ENCODE results near the gene SEZ6. TPM values are rescaled to one million over a fixed set of nuclear protein-coding genes. Genes with fewer than 3 reads are reported as not detected.

The SEZ6 gene
- total RNA-seq, 1 donor from 2014 or later, result 1.5 TPM

- no peaks in the 10 kb centered on the region for H3K79me2 ChIP-seq (ENCODE audit: low read depth)
- H3K36me3 Mint-ChIP-seq, result no peaks in the 10 kb centered on the region
- peaks cover 52% of the 10 kb centered on the region for H3F3A ChIP-seq (ENCODE audit: low read depth)
- no peaks in the 10 kb centered on the region for H3K9me3 ChIP-seq (ENCODE audit: low read depth)
- no peak overlapping the region for H3K4me3 ChIP-seq
- no peak overlapping the region for H3K4me2 ChIP-seq
- peaks cover 55% of the 10 kb centered on the region for H3K27me3 Mint-ChIP-seq (ENCODE audit: insufficient read depth, low read depth)
- no peaks in the 10 kb centered on the region for H4K20me1 ChIP-seq (ENCODE audit: low read depth)
- H3K9me3 Mint-ChIP-seq, result peaks cover 3% of the 10 kb centered on the region
- H3K27me3 ChIP-seq, result no peaks in the 10 kb centered on the region
- H3K4me1 Mint-ChIP-seq, result peaks cover 81% of the 10 kb centered on the region
- peaks cover 39% of the 10 kb centered on the region for H3K4me1 ChIP-seq
- H3K4me3 Mint-ChIP-seq, result no peak overlapping the region
- H3K27ac Mint-ChIP-seq, result no peak overlapping the region
- H3K36me3 ChIP-seq, result no peaks in the 10 kb centered on the region
- H2AFZ ChIP-seq (replicated peaks), result no peak overlapping the region
- H3K27ac ChIP-seq, result no peak overlapping the region
- TF ChIP-seq EZH2phosphoT487 (IDR thresholded peaks at IDR 0.05) (no peak), EZH2 (IDR thresholded peaks at IDR 0.05) (no peak), CTCF (IDR thresholded peaks at IDR 0.05) (no peak)
- H3K9ac ChIP-seq, result no peak overlapping the region
- DNase-seq (ENCODE audit: low spot score), result no peak
Observed at GRCh38 chr17:29045026-29045425, 39.2 kb upstream of the SEZ6 start.

- Histone ChIP-seq H3F3A (ENCODE audit: low read depth) (peaks cover 63% of the 10 kb centered on the region), H4K20me1 (ENCODE audit: low read depth) (no peaks in the 10 kb centered on the region), H3K4me2 (peak overlapping the region; percentile 71), H3K27me3 (no peaks in the 10 kb centered on the region), H3K9ac (no peak overlapping the region), H3K9me3 (ENCODE audit: low read depth) (no peaks in the 10 kb centered on the region), H2AFZ (replicated peaks) (peak overlapping the region; percentile 69), H3K4me3 (no peak overlapping the region), H3K4me1 (peaks cover 45% of the 10 kb centered on the region), H3K27ac (no peak overlapping the region), H3K79me2 (ENCODE audit: low read depth) (no peaks in the 10 kb centered on the region), H3K36me3 (no peaks in the 10 kb centered on the region)
- Mint-ChIP-seq H3K36me3 (no peaks in the 10 kb centered on the region), H3K9me3 (peaks cover 3% of the 10 kb centered on the region), H3K4me1 (peaks cover 70% of the 10 kb centered on the region), H3K27ac (peak overlapping the region; percentile 27), H3K4me3 (peak overlapping the region; percentile 24), H3K27me3 (ENCODE audit: insufficient read depth, low read depth) (peaks cover 47% of the 10 kb centered on the region)
- TF ChIP-seq CTCF (IDR thresholded peaks at IDR 0.05) (no peak), EZH2 (IDR thresholded peaks at IDR 0.05) (no peak), EZH2phosphoT487 (IDR thresholded peaks at IDR 0.05) (no peak)
- DNase-seq (ENCODE audit: low spot score), result no peak
Observed at GRCh38 chr17:29043539-29044145, 37.8 kb upstream of the SEZ6 start.

- Histone ChIP-seq H3K4me1 (peaks cover 45% of the 10 kb centered on the region), H3K4me2 (peak within 1 kb of the TSS; percentile 71), H3K9me3 (ENCODE audit: low read depth) (no peaks in the 10 kb centered on the region), H3K4me3 (peak within 1 kb of the TSS; percentile 26), H3K27me3 (no peaks in the 10 kb centered on the region), H3K36me3 (no peaks in the 10 kb centered on the region), H2AFZ (replicated peaks) (peak within 1 kb of the TSS; percentile 69), H4K20me1 (ENCODE audit: low read depth) (no peaks in the 10 kb centered on the region), H3F3A (ENCODE audit: low read depth) (peaks cover 64% of the 10 kb centered on the region), H3K27ac (peak within 1 kb of the TSS; percentile 54), H3K9ac (no peak within 1 kb of the TSS), H3K79me2 (ENCODE audit: low read depth) (no peaks in the 10 kb centered on the region)
- Mint-ChIP-seq H3K4me3 (peak within 1 kb of the TSS; percentile 46), H3K9me3 (peaks cover 3% of the 10 kb centered on the region), H3K27ac (peak within 1 kb of the TSS; percentile 78), H3K27me3 (ENCODE audit: insufficient read depth, low read depth) (peaks cover 45% of the 10 kb centered on the region), H3K4me1 (peaks cover 63% of the 10 kb centered on the region), H3K36me3 (no peaks in the 10 kb centered on the region)
- peak; percentile 92 for DNase-seq (ENCODE audit: low spot score)
- peak; percentile 60 for TF ChIP-seq CTCF (IDR thresholded peaks at IDR 0.05)
- no peak for TF ChIP-seq EZH2phosphoT487 (IDR thresholded peaks at IDR 0.05)
Observed at GRCh38 chr17:29042679-29043538, 37.1 kb upstream of the SEZ6 start, which contains the start of gene PIPOX. Gene PIPOX, plus strand, starts transcription at chr17:29043141. Its CDS starts 85 bp downstream, at chr17:29043226.

Data from neural progenitor cell (in vitro differentiated cells).